HCT116 (cell line): ENCODE results near the gene ABCC2. TPM values are rescaled to one million over a fixed set of nuclear protein-coding genes. Genes with fewer than 3 reads are reported as not detected.

Experiments
- ATAC-seq: fragments of 200-7000 bp; cut with Tn5 transposase; 2 replicates; pipeline ENCODE4 v1.9.1; 2020; ENCODE audit warnings: mild to moderate bottlenecking, moderate library complexity
- BruUV-seq: library from RNA; stranded (reverse); fragments of 400-500 nt; replicated peaks from 2 replicates; lab custom pipeline; 2021; lab: Mats Ljungman, UMichigan
- CTCF ChIA-PET: fragments of 300-600 bp; sonication (Branson Sonifier 250); formaldehyde crosslinking; loops from one replicate; lab custom pipeline; 2021; ENCODE audit warnings: antibody characterized with exemption; lab: Charles Lee
- POLR2A ChIA-PET: fragments of 300-600, 350-600 bp; sonication (Branson Sonifier 250); formaldehyde crosslinking; loops from one replicate; lab custom pipeline; 2021; ENCODE audit warnings: antibody characterized with exemption; lab: Charles Lee
- RAD21 ChIA-PET, 2 experiments: fragments of 300-600 bp; sonication (Branson Sonifier 250); formaldehyde crosslinking; loops; one replicate each; lab custom pipeline; 2023; ENCODE audit warnings: low total read pairs in 2 of 2; ENCODE audit not compliant: uncharacterized antibody in 2 of 2, unreplicated experiment in 2 of 2, low non-redundant PET in 1 of 2; lab: Charles Lee
- DNase-seq: peaks from one replicate; pipeline ENCODE4 v3.0.0-alpha.2; 2010; ENCODE audit warnings: low read depth, low spot score
- H2AFZ ChIP-seq: fragments of 200-600 bp; shearing (Covaris generic), sonication (generic); 2 replicates; pipeline ENCODE4 v1.6.1; 2017; ENCODE audit warnings: low read depth, mixed run types, mixed read lengths, antibody characterized with exemption, low read length; ENCODE audit not compliant: poor library complexity, severe bottlenecking
- H3K27ac ChIP-seq: 2 replicates; pipeline ENCODE4 v1.5.1; 2012; ENCODE audit warnings: low read depth, low read length
- H3K27me3 ChIP-seq: fragments of 200-600 bp; sonication (generic); 2 replicates; pipeline ENCODE4 v1.6.1; 2016; ENCODE audit warnings: mixed run types, low read length, mixed read lengths; ENCODE audit not compliant: insufficient read depth
- H3K36me3 ChIP-seq, 2 experiments: fragments of 200-500 bp in 1 of 2; fragments of 200-600 bp in 1 of 2; sonication (Bioruptor generic) in 1 of 2; sonication (generic) in 1 of 2; 2 replicates each; pipeline versions ENCODE4 v1.5.1 to v1.6.1; 2014 to 2016; ENCODE audit warnings: low read length in 2 of 2, inconsistent platforms in 1 of 2, mixed read lengths in 1 of 2, mixed run types in 1 of 2; ENCODE audit not compliant: insufficient read depth in 2 of 2, control insufficient read depth in 1 of 2
- H3K4me1 ChIP-seq, 2 experiments: fragments of 200-600 bp in 1 of 2; sonication (generic) in 1 of 2; 2 replicates each; pipeline versions ENCODE4 v1.5.1 to v1.6.1; 2012 to 2017; ENCODE audit warnings: low read length in 2 of 2, inconsistent platforms in 1 of 2, mild to moderate bottlenecking in 1 of 2, mixed read lengths in 1 of 2, mixed run types in 1 of 2, moderate library complexity in 1 of 2; ENCODE audit not compliant: insufficient read depth in 2 of 2, control insufficient read depth in 1 of 2
- H3K4me2 ChIP-seq: fragments of 200-600 bp; sonication (generic); 2 replicates; pipeline ENCODE4 v1.6.1; 2017; ENCODE audit warnings: mixed run types, low read length, mixed read lengths
- H3K4me3 ChIP-seq, 2 experiments: fragments of 200-600 bp in 1 of 2; sonication (generic) in 1 of 2; replicated peaks in 1 of 2; 2 replicates each; pipeline ENCODE4 v1.5.1; 2011 to 2016; ENCODE audit warnings: low read length in 2 of 2, control low read depth in 1 of 2, low read depth in 1 of 2, mild to moderate bottlenecking in 1 of 2, mixed read lengths in 1 of 2, mixed run types in 1 of 2
- H3K79me2 ChIP-seq: fragments of 200-600 bp; sonication (generic); 2 replicates; pipeline ENCODE4 v1.6.1; 2017; ENCODE audit warnings: mild to moderate bottlenecking, mixed run types, low read length, moderate library complexity, mixed read lengths; ENCODE audit not compliant: insufficient read depth
- H3K9ac ChIP-seq: fragments of 200-600 bp; sonication (generic); 2 replicates; pipeline ENCODE4 v1.6.1; 2016; ENCODE audit warnings: low read length, mixed read lengths
- H3K9me2 ChIP-seq: fragments of 200-600 bp; sonication (generic), shearing (Covaris generic); 2 replicates; pipeline ENCODE4 v1.6.1; 2017; ENCODE audit warnings: mixed run types, mild to moderate bottlenecking, moderate library complexity; ENCODE audit not compliant: insufficient read depth
- H3K9me3 ChIP-seq, 2 experiments: fragments of 200-500 bp in 1 of 2; fragments of 200-600 bp in 1 of 2; sonication (Bioruptor generic) in 1 of 2; sonication (generic) in 1 of 2; 2 replicates each; pipeline ENCODE4 v1.6.1; 2014 to 2017; ENCODE audit warnings: low read length in 2 of 2, mixed read lengths in 2 of 2, inconsistent platforms in 1 of 2, low read depth in 1 of 2, mild to moderate bottlenecking in 1 of 2, mixed run types in 1 of 2, moderate library complexity in 1 of 2; ENCODE audit not compliant: control insufficient read depth in 1 of 2, insufficient read depth in 1 of 2
- H4K20me1 ChIP-seq: fragments of 200-600 bp; sonication (generic), shearing (Covaris generic); 2 replicates; pipeline ENCODE4 v1.6.1; 2017; ENCODE audit warnings: mixed run types, mild to moderate bottlenecking, moderate library complexity; ENCODE audit not compliant: insufficient read depth
- CBX3 ChIP-seq: IDR thresholded peaks from 2 replicates; pipeline ENCODE4 v1.6.1; 2012; ENCODE audit warnings: low read depth
- CTCF ChIP-seq, 3 experiments: fragments of 200-600 bp in 1 of 3; sonication (generic) in 1 of 3; IDR thresholded peaks in 2 of 3; conservative IDR thresholded peaks in 1 of 3; 2 replicates each; pipeline ENCODE4 v1.5.1; 2012 to 2017; ENCODE audit warnings: low read depth in 2 of 3, low read length in 2 of 3, antibody characterized with exemption in 1 of 3, borderline replicate concordance in 1 of 3, control low read depth in 1 of 3, mild to moderate bottlenecking in 1 of 3, mixed read lengths in 1 of 3, mixed run types in 1 of 3, moderate library complexity in 1 of 3; ENCODE audit not compliant: insufficient read depth in 1 of 3
- FOSL1 ChIP-seq: IDR thresholded peaks from 2 replicates; pipeline ENCODE4 v1.6.1; 2012; ENCODE audit warnings: low read depth
- JUND ChIP-seq: IDR thresholded peaks from 2 replicates; pipeline ENCODE4 v1.6.1; 2012
- RAD21 ChIP-seq: IDR thresholded peaks from 2 replicates; pipeline ENCODE4 v1.6.1; 2012; ENCODE audit warnings: low read depth, mild to moderate bottlenecking
- SRF ChIP-seq: IDR thresholded peaks from 2 replicates; pipeline ENCODE4 v1.6.1; 2012; ENCODE audit warnings: low read depth
- YY1 ChIP-seq: IDR thresholded peaks from 2 replicates; pipeline ENCODE4 v1.6.1; 2011; ENCODE audit warnings: low read length, low read depth, moderate library complexity, mild to moderate bottlenecking; ENCODE audit not compliant: insufficient replicate concordance; ENCODE audit errors: extremely low read depth
- intact Hi-C: fragments of 100-400 bp; cut with micrococcal nuclease; formaldehyde crosslinking; loops from 2 replicates; pipeline ENCODE4 v1.10.0; 2022
- total RNA-seq: library from RNA; stranded (reverse); gene quantifications from one replicate; pipeline ENCODE4 v1.2.1, GENCODE V29; 2021; ENCODE audit not compliant: unreplicated experiment
- TF ChIP-seq, protein P1 (sequence below): IDR thresholded peaks from 2 replicates; pipeline ENCODE4 v1.6.1; 2012

The ABCC2 gene
- total RNA-seq, 1 experiment from 2014 or later: 88.2 TPM

DNA sequence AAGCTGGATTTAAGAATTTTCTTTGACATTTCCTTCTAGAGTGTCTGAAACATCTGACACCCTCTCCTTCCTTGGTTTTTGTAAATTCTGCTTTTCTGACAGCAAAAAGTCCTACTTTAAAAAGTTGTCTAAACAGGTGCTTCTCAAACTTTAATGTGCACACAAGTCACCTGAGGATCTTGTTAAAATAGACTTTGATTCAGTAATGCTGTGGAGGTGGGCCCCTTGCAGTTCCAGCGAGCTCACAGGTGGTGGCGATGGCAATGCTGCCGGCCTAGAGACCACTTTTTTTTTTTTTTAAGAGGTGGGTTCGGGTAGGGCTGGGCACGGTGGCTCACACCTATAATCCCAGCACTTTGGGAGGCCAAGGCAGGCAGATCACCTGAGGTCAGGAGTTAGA, 77.1 kb downstream of the ABCC2 start:
- Histone ChIP-seq H3K4me1 (peaks cover 3 to 8% of the 10 kb centered on the region in 2 experiments; a peak in 2 of 4 replicates), H4K20me1 (no peaks in the 10 kb centered on the region), H3K9ac (no peak overlapping the region), H3K4me2 (peak overlapping the region; percentile 35), H3K4me3 (no peak overlapping the region), H3K36me3 (no peaks in the 10 kb centered on the region), H2AFZ (peak overlapping the region; percentile 32), H3K9me3 (no peaks in the 10 kb centered on the region), H3K79me2 (no peaks in the 10 kb centered on the region), H3K27ac (no peak overlapping the region), H3K9me2 (no peaks in the 10 kb centered on the region), H3K27me3 (no peaks in the 10 kb centered on the region)
- peak; percentile 58; the same call in 1 of the 2 replicates for TF ChIP-seq CBX3
- no peak for TF ChIP-seq FOSL1
- TF ChIP-seq, protein P1, sequence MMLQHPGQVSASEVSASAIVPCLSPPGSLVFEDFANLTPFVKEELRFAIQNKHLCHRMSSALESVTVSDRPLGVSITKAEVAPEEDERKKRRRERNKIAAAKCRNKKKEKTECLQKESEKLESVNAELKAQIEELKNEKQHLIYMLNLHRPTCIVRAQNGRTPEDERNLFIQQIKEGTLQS: no peak
- no peak for TF ChIP-seq JUND
- TF ChIP-seq RAD21: peak; percentile 75
- no peak for TF ChIP-seq YY1
- TF ChIP-seq SRF: no peak
- peak; percentile 75 to 81 (median 79) for TF ChIP-seq CTCF (IDR thresholded peaks at IDR 0.05 in 2 of 3, conservative IDR thresholded peaks at IDR 0.05 in 1 of 3; ENCODE audit: borderline replicate concordance in 1 of 3, insufficient read depth in 1 of 3, low read depth in 2 of 3, low read length in 2 of 3)
- intact Hi-C loops: loop anchor here (5.0 to 10.0 kb wide), 3 partner anchors 108 to 655 kb away; partner anchors contain the start of genes DNMBP and SEC31B
- ChIA-PET RAD21 (interaction anchor here (0.7 to 1.5 kb wide), 6 partner anchors 11 to 297 kb away, joined by 3 to 6 read pairs (median 4); no protein-coding TSS in a partner anchor), POLR2A (interaction anchor here (1.4 to 1.5 kb wide), 2 partner anchors 147 to 185 kb away, joined by 3 to 11 read pairs; no protein-coding TSS in a partner anchor), CTCF (interaction anchor here (0.8 to 2.9 kb wide), 12 partner anchors 10 to 1019 kb away, joined by 3 to 38 read pairs (median 4); no protein-coding TSS in a partner anchor)
- DNase-seq (peak; percentile 60), ATAC-seq (peak; percentile 94)
- BruUV-seq: no TSS peak
